NT2/D1 (cell line): ENCODE measurements around the gene ACTC1.

Experiments
- SUZ12 ChIP-seq: IDR thresholded peaks from 2 replicates; pipeline ENCODE4 v1.6.1; 2011; ENCODE audit not compliant: insufficient read length, insufficient read depth; ENCODE audit errors: extremely low read depth
- YY1 ChIP-seq: IDR thresholded peaks from 2 replicates; pipeline ENCODE4 v1.6.1; 2011; ENCODE audit not compliant: insufficient read length, insufficient read depth
- ZNF274 ChIP-seq: IDR thresholded peaks from 2 replicates; pipeline ENCODE4 v1.6.1; 2011; ENCODE audit warnings: mild to moderate bottlenecking, low read depth, low read length

GRCh38 chr15:34821831-34822230, 26.5 kb upstream of the ACTC1 start:
- no peak for TF ChIP-seq YY1
- TF ChIP-seq SUZ12, result no peak
- TF ChIP-seq ZNF274, result no peak
